Measurements from ENCODE around the gene SMAGP.

DNA sequence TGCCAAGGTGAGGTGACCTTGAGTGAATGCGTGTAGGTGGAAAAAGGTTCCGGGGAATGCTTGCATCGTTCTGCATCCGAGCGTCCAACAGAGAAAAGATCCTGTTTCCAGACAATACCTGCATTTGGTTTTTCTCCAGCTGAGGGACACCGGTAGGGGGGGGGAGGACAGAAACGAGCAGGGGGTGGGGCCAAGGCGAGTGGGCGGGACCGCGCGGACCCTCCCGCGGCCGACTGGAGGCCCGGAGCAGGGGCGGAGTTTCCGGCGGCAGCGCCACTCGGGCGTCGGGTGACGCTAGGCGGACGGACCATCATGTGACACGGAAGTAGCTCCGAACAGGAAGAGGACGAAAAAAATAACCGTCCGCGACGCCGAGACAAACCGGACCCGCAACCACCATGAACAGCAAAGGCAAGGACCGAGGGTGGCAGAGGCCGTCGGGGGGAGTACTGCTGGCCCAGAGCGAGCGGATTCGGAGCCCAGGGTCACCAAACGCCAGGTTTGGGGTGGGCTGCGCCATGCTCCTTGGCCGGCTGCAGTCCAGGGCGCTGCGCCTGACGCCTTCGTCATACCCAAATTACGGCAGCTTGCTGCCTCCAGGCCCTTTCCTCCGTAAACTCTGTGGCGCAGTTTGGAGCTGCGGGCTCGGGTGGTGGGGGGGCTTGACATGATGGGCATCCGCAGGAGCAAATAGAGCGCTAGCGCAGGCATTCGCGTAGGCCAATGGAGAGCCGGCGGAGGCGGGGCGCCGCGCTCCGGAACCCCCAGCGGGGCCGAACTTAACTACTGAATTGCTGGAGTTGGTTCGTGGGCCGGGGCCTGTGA lies 31.5 kb downstream of the SMAGP start, which contains the start of gene DAZAP2:
- TF ChIP-seq CTCF (IDR thresholded peaks at IDR 0.05 in 8 of 11, conservative IDR thresholded peaks at IDR 0.05 in 3 of 11): peak in 6 of 11 experiments; percentile 27 to 62 (median 36)
- peak; percentile 95 to 99 (median 99) for TF ChIP-seq POLR2AphosphoS5 (IDR thresholded peaks at IDR 0.05)
- TF ChIP-seq POLR2A (IDR thresholded peaks at IDR 0.05): peak; percentile 38 to 87 (median 86)

All from spleen (tissue), 7 donors.